Spleen (tissue), 7 donors: Measurements from ENCODE around the gene VWA2.
A peak's percentile ranks its signal among the peaks of the same experiment; 100 is the strongest.

Source experiments
- POLR2A ChIP-seq, 3 donors: fragments of 450-650 bp; IDR thresholded peaks; one replicate each; pipeline ENCODE4 v1.5.1; 2017; ENCODE audit warnings: antibody characterized with exemption in 3 of 3, mild to moderate bottlenecking in 1 of 3
- POLR2AphosphoS5 ChIP-seq, 3 donors: sonication (generic); formaldehyde crosslinking; IDR thresholded peaks; one replicate each; pipeline ENCODE4 v1.5.1; 2017; ENCODE audit warnings: antibody characterized with exemption in 3 of 3
- TF ChIP-seq, protein P1 (sequence below), 11 experiments: fragments of 200-600 bp in 7 of 11; fragments of 450-650 bp in 4 of 11; sonication (generic) in 4 of 11; IDR thresholded peaks in 8 of 11; conservative IDR thresholded peaks in 3 of 11; 1 replicate in 7 of 11; 2 replicates in 4 of 11; pipeline versions ENCODE4 v1.4.0 to v1.8.0; 2016 to 2021; ENCODE audit warnings: antibody characterized with exemption in 11 of 11, inconsistent platforms in 4 of 11, mild to moderate bottlenecking in 1 of 11
- donor health status: DM: no; HTN: no; CAD: no; lungs with moderate emphysema.
- donor health status: DM: no; HTN: no; CAD: no.
- donor health status: DM: no; HTN: no; CAD: no.

DNA sequence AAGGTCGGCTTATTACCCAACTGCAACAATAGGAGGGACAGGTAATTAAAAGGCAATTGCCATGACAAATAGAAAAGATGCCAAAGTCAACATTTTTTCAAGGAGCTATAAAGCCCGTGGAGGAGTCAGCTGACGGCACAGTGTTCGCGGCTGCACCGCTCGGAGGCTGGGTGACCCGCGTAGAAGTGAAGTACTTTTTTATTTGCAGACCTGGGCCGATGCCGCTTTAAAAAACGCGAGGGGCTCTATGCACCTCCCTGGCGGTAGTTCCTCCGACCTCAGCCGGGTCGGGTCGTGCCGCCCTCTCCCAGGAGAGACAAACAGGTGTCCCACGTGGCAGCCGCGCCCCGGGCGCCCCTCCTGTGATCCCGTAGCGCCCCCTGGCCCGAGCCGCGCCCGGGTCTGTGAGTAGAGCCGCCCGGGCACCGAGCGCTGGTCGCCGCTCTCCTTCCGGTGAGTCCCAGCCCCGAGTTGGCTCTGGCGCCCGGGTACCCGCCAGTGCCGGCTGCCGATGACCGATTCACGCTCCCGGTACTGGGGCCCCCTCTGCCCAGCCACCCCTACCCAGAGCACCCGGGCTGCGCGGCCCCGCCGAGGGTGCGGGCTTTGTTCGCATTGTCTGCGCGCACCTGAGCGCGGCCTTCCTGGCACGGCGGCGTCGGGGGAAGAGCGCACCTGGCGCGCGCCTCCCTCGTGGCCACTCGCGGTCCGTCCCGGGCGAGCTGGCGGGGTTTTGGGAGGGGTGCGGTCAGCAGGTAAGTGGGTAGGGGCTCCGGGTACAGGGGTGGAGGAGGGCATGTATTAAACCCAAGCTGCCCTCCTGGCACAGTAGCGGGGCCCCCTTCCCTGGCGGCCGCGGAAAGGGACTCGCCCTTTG is at the start of gene VWA2:
- peak in 1 of 3 donors; percentile 44 for TF ChIP-seq POLR2AphosphoS5 (IDR thresholded peaks at IDR 0.05)
- TF ChIP-seq, protein P1, sequence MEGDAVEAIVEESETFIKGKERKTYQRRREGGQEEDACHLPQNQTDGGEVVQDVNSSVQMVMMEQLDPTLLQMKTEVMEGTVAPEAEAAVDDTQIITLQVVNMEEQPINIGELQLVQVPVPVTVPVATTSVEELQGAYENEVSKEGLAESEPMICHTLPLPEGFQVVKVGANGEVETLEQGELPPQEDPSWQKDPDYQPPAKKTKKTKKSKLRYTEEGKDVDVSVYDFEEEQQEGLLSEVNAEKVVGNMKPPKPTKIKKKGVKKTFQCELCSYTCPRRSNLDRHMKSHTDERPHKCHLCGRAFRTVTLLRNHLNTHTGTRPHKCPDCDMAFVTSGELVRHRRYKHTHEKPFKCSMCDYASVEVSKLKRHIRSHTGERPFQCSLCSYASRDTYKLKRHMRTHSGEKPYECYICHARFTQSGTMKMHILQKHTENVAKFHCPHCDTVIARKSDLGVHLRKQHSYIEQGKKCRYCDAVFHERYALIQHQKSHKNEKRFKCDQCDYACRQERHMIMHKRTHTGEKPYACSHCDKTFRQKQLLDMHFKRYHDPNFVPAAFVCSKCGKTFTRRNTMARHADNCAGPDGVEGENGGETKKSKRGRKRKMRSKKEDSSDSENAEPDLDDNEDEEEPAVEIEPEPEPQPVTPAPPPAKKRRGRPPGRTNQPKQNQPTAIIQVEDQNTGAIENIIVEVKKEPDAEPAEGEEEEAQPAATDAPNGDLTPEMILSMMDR (IDR thresholded peaks at IDR 0.05 in 8 of 11, conservative IDR thresholded peaks at IDR 0.05 in 3 of 11): peak in 4 of 11 experiments; percentile 16 to 39 (median 22)
- no peak for TF ChIP-seq POLR2A (IDR thresholded peaks at IDR 0.05)
